Neural progenitor cell (in vitro differentiated cells): ENCODE results near the gene P2RY13. TPM values are rescaled to one million over a fixed set of nuclear protein-coding genes. Genes with fewer than 3 reads are reported as not detected.

Experiments used
- DNase-seq: peaks from one replicate; pipeline ENCODE4 v3.0.0-alpha.2; 2016; ENCODE audit warnings: low spot score
- H2AFZ ChIP-seq: fragments of 200-600 bp; sonication (generic); replicated peaks from 2 replicates; pipeline ENCODE4 v1.6.1; 2016; ENCODE audit warnings: antibody characterized with exemption
- H3F3A ChIP-seq: fragments of 200-600 bp; sonication (generic); 2 replicates; pipeline ENCODE4 v1.6.1; 2016; ENCODE audit warnings: antibody characterized with exemption, low read depth
- H3K27ac ChIP-seq: fragments of 200-600 bp; sonication (generic); 2 replicates; pipeline ENCODE4 v1.5.1; 2016; ENCODE audit warnings: mild to moderate bottlenecking
- H3K27me3 ChIP-seq: fragments of 200-600 bp; sonication (generic); 2 replicates; pipeline ENCODE4 v1.6.1; 2016; ENCODE audit warnings: mild to moderate bottlenecking, moderate library complexity
- H3K36me3 ChIP-seq: fragments of 200-600 bp; sonication (generic); 2 replicates; pipeline ENCODE4 v1.5.1; 2016
- H3K4me1 ChIP-seq: fragments of 200-600 bp; sonication (generic); 2 replicates; pipeline ENCODE4 v1.6.1; 2016; ENCODE audit warnings: mixed run types
- H3K4me2 ChIP-seq: fragments of 200-600 bp; sonication (generic); 2 replicates; pipeline ENCODE4 v1.6.1; 2016
- H3K4me3 ChIP-seq: fragments of 200-600 bp; sonication (generic); 2 replicates; pipeline ENCODE4 v1.5.1; 2016
- H3K79me2 ChIP-seq: fragments of 200-600 bp; sonication (generic); 2 replicates; pipeline ENCODE4 v1.6.1; 2016; ENCODE audit warnings: low read depth
- H3K9ac ChIP-seq: fragments of 200-600 bp; sonication (generic); 2 replicates; pipeline ENCODE4 v1.6.1; 2016
- H3K9me3 ChIP-seq: fragments of 200-600 bp; sonication (generic); 2 replicates; pipeline ENCODE4 v1.5.1; 2016; ENCODE audit warnings: low read depth
- H4K20me1 ChIP-seq: fragments of 200-600 bp; sonication (generic); 2 replicates; pipeline ENCODE4 v1.6.1; 2016; ENCODE audit warnings: low read depth
- H3K27ac Mint-ChIP-seq: 3 replicates; pipeline ENCODE4 v1.8.0; 2021; ENCODE audit warnings: mixed read lengths
- H3K27me3 Mint-ChIP-seq: 2 replicates; pipeline ENCODE4 v1.8.0; 2022; ENCODE audit warnings: low read depth, mild to moderate bottlenecking, inconsistent platforms, moderate library complexity, mixed read lengths; ENCODE audit not compliant: insufficient read depth
- H3K36me3 Mint-ChIP-seq: 3 replicates; pipeline ENCODE4 v1.8.0; 2021; ENCODE audit warnings: mixed read lengths
- H3K4me1 Mint-ChIP-seq: 3 replicates; pipeline ENCODE4 v1.8.0; 2021; ENCODE audit warnings: mixed read lengths
- H3K4me3 Mint-ChIP-seq: 3 replicates; pipeline ENCODE4 v1.8.0; 2021; ENCODE audit warnings: mild to moderate bottlenecking, moderate library complexity, mixed read lengths
- H3K9me3 Mint-ChIP-seq: 3 replicates; pipeline ENCODE4 v1.8.0; 2020; ENCODE audit warnings: mixed read lengths
- CTCF ChIP-seq: fragments of 200-600 bp; sonication (generic); IDR thresholded peaks from 2 replicates; pipeline ENCODE4 v1.5.1; 2017; ENCODE audit warnings: antibody characterized with exemption, mild to moderate bottlenecking
- EZH2 ChIP-seq: fragments of 200-600 bp; sonication (generic); IDR thresholded peaks from 2 replicates; pipeline ENCODE4 v1.6.1; 2017; ENCODE audit warnings: antibody characterized with exemption, mild to moderate bottlenecking, moderate library complexity
- EZH2phosphoT487 ChIP-seq: fragments of 200-600 bp; sonication (generic); IDR thresholded peaks from 2 replicates; pipeline ENCODE4 v1.6.1; 2017; ENCODE audit warnings: antibody characterized with exemption
- total RNA-seq: library from RNA; depleted of rRNA; stranded (reverse); fragments of >200 nt; gene quantifications from 2 replicates; pipeline ENCODE4 v1.2.3, GENCODE V29; 2015; ENCODE audit warnings: low replicate concordance

The P2RY13 gene
- not detected in 2 replicates for total RNA-seq

- no peak within 1 kb of the TSS for H3K9ac ChIP-seq
- no peaks in the 10 kb centered on the region for H3K9me3 ChIP-seq
- Mint-ChIP-seq H3K4me3 (no peak within 1 kb of the TSS), H3K36me3 (no peaks in the 10 kb centered on the region), H3K9me3 (no peaks in the 10 kb centered on the region), H3K4me1 (no peaks in the 10 kb centered on the region), H3K27me3 (no peaks in the 10 kb centered on the region), H3K27ac (no peak within 1 kb of the TSS)
- H3K79me2 ChIP-seq: no peaks in the 10 kb centered on the region
- no peaks in the 10 kb centered on the region for H3F3A ChIP-seq
- H3K4me1 ChIP-seq: no peaks in the 10 kb centered on the region
- no peaks in the 10 kb centered on the region for H3K36me3 ChIP-seq
- no peaks in the 10 kb centered on the region for H4K20me1 ChIP-seq
- no peak for TF ChIP-seq EZH2phosphoT487
- no peak for TF ChIP-seq CTCF
- DNase-seq: no peak
- H2AFZ ChIP-seq: no peak within 1 kb of the TSS
- no peak within 1 kb of the TSS for H3K4me3 ChIP-seq
- no peak within 1 kb of the TSS for H3K27ac ChIP-seq
- no peak within 1 kb of the TSS for H3K4me2 ChIP-seq
- H3K27me3 ChIP-seq: no peaks in the 10 kb centered on the region
These were observed at the start of gene P2RY13 for GRCh38 chr3:151329363-151329762. Gene P2RY13, minus strand, starts transcription at chr3:151329549. Its CDS starts 21 bp downstream, at chr3:151329528.

GRCh38 chr3:151377768-151378385, 48.5 kb upstream of the P2RY13 start:
- Mint-ChIP-seq H3K36me3 (peaks cover 7% of the 10 kb centered on the region), H3K27ac (no peak overlapping the region), H3K27me3 (no peaks in the 10 kb centered on the region)

GRCh38 chr3:151372063-151372820, 42.9 kb upstream of the P2RY13 start:
- H3K4me3 Mint-ChIP-seq: no peak overlapping the region
- no peaks in the 10 kb centered on the region for H3K9me3 Mint-ChIP-seq
- no peak overlapping the region for H3K27ac Mint-ChIP-seq
- no peaks in the 10 kb centered on the region for H3K79me2 ChIP-seq
- TF ChIP-seq EZH2phosphoT487 (no peak), EZH2 (no peak), CTCF (no peak)
- no peaks in the 10 kb centered on the region for H3K4me1 Mint-ChIP-seq
- no peak overlapping the region for H3K4me2 ChIP-seq
- no peak overlapping the region for H3K4me3 ChIP-seq
- H3K36me3 Mint-ChIP-seq: peaks cover 10% of the 10 kb centered on the region
- H3K4me1 ChIP-seq: no peaks in the 10 kb centered on the region
- DNase-seq: no peak
- no peaks in the 10 kb centered on the region for H4K20me1 ChIP-seq
- H2AFZ ChIP-seq: no peak overlapping the region
- no peak overlapping the region for H3K9ac ChIP-seq
- H3K27me3 Mint-ChIP-seq: no peaks in the 10 kb centered on the region
- H3K36me3 ChIP-seq: no peaks in the 10 kb centered on the region
- no peak overlapping the region for H3K27ac ChIP-seq
- no peaks in the 10 kb centered on the region for H3K27me3 ChIP-seq
- H3F3A ChIP-seq: no peaks in the 10 kb centered on the region
- no peaks in the 10 kb centered on the region for H3K9me3 ChIP-seq

More at GRCh38 chr3:151377768-151378385, 48.5 kb upstream of the P2RY13 start:
- H3K4me3 ChIP-seq: no peak overlapping the region
- no peaks in the 10 kb centered on the region for H3F3A ChIP-seq
- H3K4me1 ChIP-seq: no peaks in the 10 kb centered on the region
- no peak overlapping the region for H3K9ac ChIP-seq
- H3K4me3 Mint-ChIP-seq: no peak overlapping the region
- no peaks in the 10 kb centered on the region for H3K9me3 ChIP-seq
- no peak overlapping the region for H2AFZ ChIP-seq
- H3K79me2 ChIP-seq: no peaks in the 10 kb centered on the region
- H3K27me3 ChIP-seq: no peaks in the 10 kb centered on the region
- no peaks in the 10 kb centered on the region for H3K9me3 Mint-ChIP-seq
- TF ChIP-seq CTCF (no peak), EZH2 (no peak), EZH2phosphoT487 (no peak)
- H3K36me3 ChIP-seq: no peaks in the 10 kb centered on the region
- no peak overlapping the region for H3K4me2 ChIP-seq
- H3K4me1 Mint-ChIP-seq: no peaks in the 10 kb centered on the region
- H4K20me1 ChIP-seq: no peaks in the 10 kb centered on the region
- no peak for DNase-seq
- no peak overlapping the region for H3K27ac ChIP-seq
